Measurements from ENCODE around the gene RASSF1. TPM values are rescaled to one million over a fixed set of nuclear protein-coding genes. Genes with fewer than 3 reads are reported as not detected.

The RASSF1 gene
- total RNA-seq, 2 experiments from 2014 or later, result 88.3 to 122 TPM

- H3K27ac Mint-ChIP-seq, result no peak overlapping the region
- H3K27me3 Mint-ChIP-seq, result peaks cover 2% of the 10 kb centered on the region
- ChIA-PET CTCF (interaction anchor here (0.5 kb wide), 1 partner anchor 29 kb away, joined by 3 read pairs; no protein-coding TSS in a partner anchor), POLR2A (no interaction called here)
- peaks cover 2% of the 10 kb centered on the region for H3K4me1 Mint-ChIP-seq
- H3K4me3 Mint-ChIP-seq, result no peak overlapping the region
- no peaks in the 10 kb centered on the region for H3K9me3 Mint-ChIP-seq
- DNase-seq, result no peak
- no peaks in the 10 kb centered on the region for H3K36me3 Mint-ChIP-seq (ENCODE audit: low read depth)
These were observed 34.0 kb upstream of the RASSF1 start for GRCh38 chr3:50374363-50375257.

DNA sequence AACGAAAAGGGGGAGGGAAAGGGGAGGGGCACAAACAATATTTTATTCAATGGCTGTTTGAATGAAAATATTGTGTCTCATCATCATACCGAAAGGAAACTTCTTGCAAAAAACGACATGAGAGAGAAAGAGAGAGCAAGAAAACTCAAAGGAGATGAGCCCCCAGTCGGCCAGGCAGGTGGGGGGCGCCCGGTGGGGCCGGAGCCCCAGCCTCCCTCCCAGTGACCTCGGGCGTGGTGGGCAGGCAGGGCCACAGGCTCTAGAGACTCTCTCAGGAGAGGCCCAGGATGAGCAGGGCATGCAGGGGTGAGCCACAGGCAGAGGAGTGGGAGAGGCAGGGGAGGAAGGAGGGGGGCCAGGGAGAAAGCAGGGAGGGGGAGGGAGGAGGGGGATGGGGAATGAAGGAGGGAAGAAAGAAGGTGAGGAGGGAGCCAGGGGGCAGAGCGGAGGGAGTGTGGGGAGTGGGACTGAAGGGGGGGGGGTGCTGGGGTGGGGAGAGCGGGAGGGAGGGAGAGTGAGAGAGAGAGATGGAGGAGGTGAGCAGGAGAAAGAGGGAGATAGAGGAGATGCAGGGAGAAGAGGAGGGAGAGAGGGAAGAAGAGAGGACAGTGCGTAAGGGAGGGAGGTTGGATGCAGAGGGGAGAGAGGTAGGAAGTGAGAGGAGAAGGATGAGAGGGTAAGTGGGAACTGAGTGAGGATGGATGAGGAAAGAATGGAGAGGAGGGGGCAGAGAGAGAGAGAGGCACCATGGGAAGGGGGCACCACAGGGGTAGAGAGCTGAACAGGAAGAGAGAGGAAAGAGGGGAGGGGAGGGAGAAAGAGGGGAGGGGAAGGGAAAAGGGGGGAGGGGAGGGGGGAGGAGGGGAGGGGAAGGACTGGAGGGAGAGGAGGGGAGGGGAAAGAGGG lies 32.8 kb upstream of the RASSF1 start:
- POLR2A ChIA-PET, result no interaction called here
- no peak overlapping the region for H3K27ac Mint-ChIP-seq

DNA sequence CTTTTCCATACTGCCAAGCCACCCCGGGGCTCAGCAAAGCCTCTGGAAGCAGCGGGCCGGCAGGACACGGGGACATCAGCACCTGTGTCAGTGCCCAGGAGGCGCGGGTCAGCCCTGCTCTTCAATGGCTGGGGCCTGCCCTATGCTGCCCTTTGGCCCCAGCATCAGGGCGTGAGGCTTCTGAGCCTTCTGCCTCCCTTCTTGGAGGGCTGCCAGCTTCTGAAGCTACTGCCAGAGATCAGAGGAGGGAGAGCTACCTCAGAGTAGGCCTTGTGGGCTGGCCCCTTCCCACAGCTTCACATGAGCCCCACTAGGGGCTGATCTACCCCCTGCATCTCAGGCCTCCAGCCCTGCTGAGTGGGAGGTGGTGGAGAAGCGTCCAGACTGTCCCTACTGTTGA lies 31.7 kb upstream of the RASSF1 start:
- Mint-ChIP-seq H3K27me3 (peaks cover 2% of the 10 kb centered on the region), H3K9me3 (no peaks in the 10 kb centered on the region), H3K27ac (peak overlapping the region; percentile 27), H3K4me1 (peaks cover 2% of the 10 kb centered on the region), H3K4me3 (no peak overlapping the region), H3K36me3 (ENCODE audit: low read depth) (no peaks in the 10 kb centered on the region)
- POLR2A ChIA-PET, result no interaction called here
- CTCF ChIA-PET, result interaction anchor here (1.0 kb wide), 1 partner anchor 25 kb away, joined by 5 read pairs; no protein-coding TSS in a partner anchor
- no peak for DNase-seq

More for the DNA sequence above, 32.8 kb upstream of the RASSF1 start:
- H3K4me1 Mint-ChIP-seq, result peaks cover 2% of the 10 kb centered on the region
- peaks cover 2% of the 10 kb centered on the region for H3K27me3 Mint-ChIP-seq
- CTCF ChIA-PET, result no interaction called here
- no peaks in the 10 kb centered on the region for H3K36me3 Mint-ChIP-seq (ENCODE audit: low read depth)
- DNase-seq, result no peak
- H3K4me3 Mint-ChIP-seq, result no peak overlapping the region
- no peaks in the 10 kb centered on the region for H3K9me3 Mint-ChIP-seq

GRCh38 chr3:50371133-50371685 lies 30.6 kb upstream of the RASSF1 start:
- Mint-ChIP-seq H3K27me3 (peaks cover 2% of the 10 kb centered on the region), H3K27ac (peak overlapping the region; percentile 55), H3K9me3 (no peaks in the 10 kb centered on the region), H3K4me1 (peaks cover 2% of the 10 kb centered on the region), H3K36me3 (ENCODE audit: low read depth) (no peaks in the 10 kb centered on the region), H3K4me3 (no peak overlapping the region)
- POLR2A ChIA-PET, result no interaction called here
- CTCF ChIA-PET, result interaction anchor here (0.6 kb wide), 1 partner anchor 25 kb away, joined by 4 read pairs; no protein-coding TSS in a partner anchor
- no peak for DNase-seq

GRCh38 chr3:50370594-50370993 lies 30.0 kb upstream of the RASSF1 start:
- no peak for DNase-seq
- CTCF ChIA-PET, result interaction anchor here (0.8 kb wide), 1 partner anchor 50 kb away, joined by 3 read pairs; no protein-coding TSS in a partner anchor
- Mint-ChIP-seq H3K4me1 (peaks cover 7% of the 10 kb centered on the region), H3K4me3 (no peak overlapping the region), H3K27ac (no peak overlapping the region), H3K9me3 (no peaks in the 10 kb centered on the region), H3K36me3 (ENCODE audit: low read depth) (no peaks in the 10 kb centered on the region), H3K27me3 (peaks cover 2% of the 10 kb centered on the region)
- POLR2A ChIA-PET, result no interaction called here

GRCh38 chr3:50369012-50369670 lies 28.5 kb upstream of the RASSF1 start:
- Mint-ChIP-seq H3K4me3 (no peak overlapping the region), H3K36me3 (ENCODE audit: low read depth) (no peaks in the 10 kb centered on the region), H3K9me3 (no peaks in the 10 kb centered on the region), H3K27me3 (peaks cover 2% of the 10 kb centered on the region), H3K27ac (no peak overlapping the region), H3K4me1 (peaks cover 15% of the 10 kb centered on the region)
- POLR2A ChIA-PET, result no interaction called here
- CTCF ChIA-PET, result interaction anchor here (1.0 to 1.4 kb wide), 2 partner anchors 10 to 123 kb away, joined by 3 to 5 read pairs; no protein-coding TSS in a partner anchor
- no peak for DNase-seq

- Mint-ChIP-seq H3K4me1 (peaks cover 13% of the 10 kb centered on the region), H3K9me3 (no peaks in the 10 kb centered on the region), H3K27ac (peak overlapping the region; percentile 92), H3K27me3 (no peaks in the 10 kb centered on the region), H3K4me3 (peak overlapping the region; percentile 76), H3K36me3 (ENCODE audit: low read depth) (no peaks in the 10 kb centered on the region)
- CTCF ChIA-PET, result interaction anchor here (1.0 to 1.1 kb wide), 3 partner anchors 9 to 226 kb away, joined by 3 to 4 read pairs (median 3); no protein-coding TSS in a partner anchor
- POLR2A ChIA-PET, result interaction anchor here (0.6 to 1.0 kb wide), 2 partner anchors 15 to 660 kb away, joined by 3 to 9 read pairs; partner anchors contain the start of genes CYB561D2 and NPRL2
- no peak for DNase-seq
These were observed 25.2 kb upstream of the RASSF1 start for GRCh38 chr3:50365842-50366220.

- Mint-ChIP-seq H3K4me3 (peak overlapping the region; percentile 76), H3K27ac (peak overlapping the region; percentile 92), H3K36me3 (ENCODE audit: low read depth) (no peaks in the 10 kb centered on the region), H3K27me3 (no peaks in the 10 kb centered on the region), H3K9me3 (no peaks in the 10 kb centered on the region), H3K4me1 (peaks cover 13% of the 10 kb centered on the region)
- peak; percentile 97 for DNase-seq
- CTCF ChIA-PET, result interaction anchor here (0.6 to 1.1 kb wide), 5 partner anchors 8 to 119 kb away, joined by 3 to 4 read pairs (median 4); no protein-coding TSS in a partner anchor
- POLR2A ChIA-PET, result interaction anchor here (0.6 to 1.0 kb wide), 2 partner anchors 15 to 661 kb away, joined by 3 to 9 read pairs; partner anchors contain the start of genes CYB561D2 and NPRL2
These were observed 24.6 kb upstream of the RASSF1 start for GRCh38 chr3:50365080-50365841.

DNA sequence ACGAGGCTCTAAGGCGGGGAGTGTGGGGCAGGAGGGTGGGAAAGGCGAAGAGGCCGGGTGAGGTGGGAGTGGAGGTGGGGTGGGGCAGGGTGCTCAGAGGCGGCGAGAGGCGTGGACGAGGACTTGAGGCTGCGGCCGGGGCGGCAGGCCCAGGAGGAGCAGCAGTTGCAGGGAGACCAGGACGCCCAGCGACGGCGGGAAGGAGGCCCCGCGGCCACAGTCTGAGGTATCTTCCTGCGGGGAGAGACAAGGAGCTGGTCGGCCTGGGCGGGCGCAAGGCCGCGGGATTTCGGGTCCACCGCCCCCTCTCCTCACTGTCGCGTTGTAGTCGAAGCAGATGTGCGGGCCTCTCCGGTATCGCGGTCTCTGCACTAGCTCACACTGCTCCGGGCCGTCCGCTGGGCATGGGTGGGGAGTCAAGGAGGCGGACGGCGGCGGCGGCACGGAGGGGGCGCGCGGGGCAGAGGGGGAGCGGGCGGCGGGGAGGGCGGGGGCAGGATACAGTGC lies 24.0 kb upstream of the RASSF1 start:
- peaks cover 17% of the 10 kb centered on the region for H3K4me1 Mint-ChIP-seq
- no peaks in the 10 kb centered on the region for H3K27me3 Mint-ChIP-seq
- DNase-seq, result no peak
- CTCF ChIA-PET, result interaction anchor here (0.6 to 1.0 kb wide), 2 partner anchors 10 to 118 kb away, joined by 3 to 4 read pairs; no protein-coding TSS in a partner anchor
- no peaks in the 10 kb centered on the region for H3K36me3 Mint-ChIP-seq (ENCODE audit: low read depth)
- H3K9me3 Mint-ChIP-seq, result no peaks in the 10 kb centered on the region
- peak overlapping the region; percentile 73 for H3K27ac Mint-ChIP-seq
- peak overlapping the region; percentile 76 for H3K4me3 Mint-ChIP-seq
- POLR2A ChIA-PET, result interaction anchor here (1.0 kb wide), 1 partner anchor 14 kb away, joined by 3 read pairs; the partner anchor contains the start of genes CYB561D2 and NPRL2

DNA sequence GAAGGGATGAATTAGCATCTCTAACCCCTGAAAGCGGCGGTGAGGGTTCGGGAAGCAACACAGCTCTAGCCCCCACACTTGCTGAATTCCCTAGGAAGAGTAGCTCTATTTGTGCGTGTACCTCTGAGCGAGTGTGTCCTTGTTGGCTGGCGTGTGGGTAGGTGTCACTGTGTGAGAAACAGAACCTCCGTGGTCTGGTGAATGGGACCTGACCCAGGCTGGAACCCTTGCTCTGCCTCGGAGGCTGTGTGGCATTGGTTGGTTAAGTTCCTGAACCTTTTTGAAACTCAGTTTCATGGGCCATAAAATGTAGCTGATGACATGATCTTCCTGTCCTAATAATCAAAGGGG lies 19.1 kb upstream of the RASSF1 start:
- H3K27me3 Mint-ChIP-seq, result no peaks in the 10 kb centered on the region

More for the DNA sequence above, 19.1 kb upstream of the RASSF1 start:
- Mint-ChIP-seq H3K36me3 (ENCODE audit: low read depth) (peaks cover 20% of the 10 kb centered on the region), H3K4me1 (peaks cover 42% of the 10 kb centered on the region), H3K9me3 (no peaks in the 10 kb centered on the region), H3K27ac (peak overlapping the region; percentile 96), H3K4me3 (peak overlapping the region; percentile 99)
- no peak for DNase-seq
- ChIA-PET CTCF (interaction anchor here (1.2 kb wide), 1 partner anchor 8 kb away, joined by 3 read pairs; no protein-coding TSS in a partner anchor), POLR2A (no interaction called here)

All from activated CD4-positive, alpha-beta T cell treated with anti-CD3 and anti-CD28 coated beads, Interleukin-2, amount 10 ng/mL, durations not matched to agents 7 days and 5 days (primary cell).